H9 (cell line): ENCODE data around the gene TCF4. TPM values are rescaled to one million over a fixed set of nuclear protein-coding genes. Genes with fewer than 3 reads are reported as not detected.
A peak's percentile ranks its signal among the peaks of the same experiment; 100 is the strongest.

Experiments used
- DNase-seq: peaks from one replicate; pipeline ENCODE4 v3.0.0-alpha.2; 2017
- H2AFZ ChIP-seq: one replicate; pipeline ENCODE4 v1.6.1; 2013; ENCODE audit warnings: mild to moderate bottlenecking, low read length, control low read depth, moderate library complexity
- H2AK5ac ChIP-seq: 2 replicates; pipeline ENCODE4 v1.6.1; 2013; ENCODE audit warnings: low read length, control low read depth, mixed read lengths; ENCODE audit not compliant: insufficient read length
- H2BK120ac ChIP-seq: one replicate; pipeline ENCODE4 v1.6.1; 2013; ENCODE audit warnings: low read depth, mild to moderate bottlenecking, low read length, control low read depth, inconsistent platforms; ENCODE audit not compliant: poor library complexity, severe bottlenecking
- H2BK12ac ChIP-seq: 2 replicates; pipeline ENCODE4 v1.6.1; 2013; ENCODE audit warnings: low read length, control low read depth, mixed read lengths, low read depth; ENCODE audit not compliant: insufficient read length
- H2BK15ac ChIP-seq: 2 replicates; pipeline ENCODE4 v1.6.1; 2013; ENCODE audit warnings: low read depth, low read length, control low read depth
- H2BK20ac ChIP-seq: one replicate; pipeline ENCODE4 v1.6.1; 2013; ENCODE audit warnings: low read depth, mild to moderate bottlenecking, low read length, control low read depth, inconsistent platforms; ENCODE audit not compliant: poor library complexity, severe bottlenecking
- H2BK5ac ChIP-seq: 2 replicates; pipeline ENCODE4 v1.6.1; 2013; ENCODE audit warnings: low read length, control low read depth, mixed read lengths; ENCODE audit not compliant: insufficient read length
- H3K14ac ChIP-seq: 2 replicates; pipeline ENCODE4 v1.6.1; 2013; ENCODE audit warnings: low read length, control low read depth; ENCODE audit not compliant: insufficient read depth
- H3K18ac ChIP-seq: 2 replicates; pipeline ENCODE4 v1.6.1; 2013; ENCODE audit warnings: low read depth, mild to moderate bottlenecking, mixed read lengths, low read length, control low read depth; ENCODE audit not compliant: insufficient read length
- H3K23ac ChIP-seq: 2 replicates; pipeline ENCODE4 v1.6.1; 2013; ENCODE audit warnings: low read length, control low read depth, mixed read lengths, low read depth; ENCODE audit not compliant: insufficient read length
- H3K23me2 ChIP-seq: 2 replicates; pipeline ENCODE4 v1.6.1; 2013; ENCODE audit warnings: low read depth, mild to moderate bottlenecking, mixed read lengths, low read length, control low read depth; ENCODE audit not compliant: insufficient read length, poor library complexity, severe bottlenecking
- H3K27ac ChIP-seq: 2 replicates; pipeline ENCODE4 v1.5.1; 2013; ENCODE audit warnings: low read length, control low read depth, mixed read lengths, low read depth; ENCODE audit not compliant: insufficient read length
- H3K27me3 ChIP-seq: 2 replicates; pipeline ENCODE4 v1.6.1; 2013; ENCODE audit warnings: low read length, control low read depth, inconsistent platforms; ENCODE audit not compliant: insufficient read depth
- H3K4ac ChIP-seq: 2 replicates; pipeline ENCODE4 v1.6.1; 2013; ENCODE audit warnings: low read depth, mild to moderate bottlenecking, control low read depth, inconsistent platforms, low read length, moderate library complexity
- H3K4me1 ChIP-seq: 2 replicates; pipeline ENCODE4 v1.6.1; 2013; ENCODE audit warnings: low read length, control low read depth, inconsistent platforms; ENCODE audit not compliant: insufficient read depth
- H3K4me2 ChIP-seq: 2 replicates; pipeline ENCODE4 v1.6.1; 2013; ENCODE audit warnings: low read length, control low read depth, mixed read lengths; ENCODE audit not compliant: insufficient read length, insufficient read depth
- H3K56ac ChIP-seq: 2 replicates; pipeline ENCODE4 v1.6.1; 2013; ENCODE audit warnings: low read depth, mild to moderate bottlenecking, mixed read lengths, low read length, control low read depth; ENCODE audit not compliant: insufficient read length
- H3K79me1 ChIP-seq: 2 replicates; pipeline ENCODE4 v1.6.1; 2013; ENCODE audit warnings: low read depth, mild to moderate bottlenecking, moderate library complexity, low read length, control low read depth, inconsistent platforms; ENCODE audit not compliant: insufficient read depth, poor library complexity, severe bottlenecking
- H3K79me2 ChIP-seq: 2 replicates; pipeline ENCODE4 v1.6.1; 2013; ENCODE audit warnings: low read length, control low read depth, inconsistent platforms; ENCODE audit not compliant: insufficient read depth
- H3K9ac ChIP-seq: 2 replicates; pipeline ENCODE4 v1.6.1; 2013; ENCODE audit warnings: low read length, control low read depth, mixed read lengths; ENCODE audit not compliant: insufficient read length; ENCODE audit errors: extremely low read depth
- H3K9me3 ChIP-seq: one replicate; pipeline ENCODE4 v1.6.1; 2013; ENCODE audit warnings: low read depth, low read length, inconsistent platforms; ENCODE audit not compliant: control insufficient read depth
- H3T11ph ChIP-seq: one replicate; pipeline ENCODE4 v1.6.1; 2013; ENCODE audit warnings: mild to moderate bottlenecking, low read length, control low read depth, inconsistent platforms
- H4K20me1 ChIP-seq: one replicate; pipeline ENCODE4 v1.6.1; 2013; ENCODE audit not compliant: control insufficient read depth, insufficient read length, insufficient read depth
- H4K5ac ChIP-seq: 2 replicates; pipeline ENCODE4 v1.6.1; 2013; ENCODE audit warnings: low read depth, mild to moderate bottlenecking, mixed read lengths, low read length, control low read depth; ENCODE audit not compliant: insufficient read length
- H4K8ac ChIP-seq: replicated peaks from 2 replicates; pipeline ENCODE4 v1.6.1; 2013; ENCODE audit warnings: low read length, control low read depth, mixed read lengths, low read depth; ENCODE audit not compliant: insufficient read length
- H4K91ac ChIP-seq: 2 replicates; pipeline ENCODE4 v1.6.1; 2013; ENCODE audit warnings: low read depth, mild to moderate bottlenecking, moderate library complexity, mixed read lengths, low read length, control low read depth; ENCODE audit not compliant: insufficient read length
- H3K27ac Mint-ChIP-seq, 3 experiments: 2 replicates in 2 of 3; 3 replicates in 1 of 3; pipeline ENCODE4 v1.8.0; 2020 to 2021; ENCODE audit warnings: mixed read lengths in 3 of 3, mild to moderate bottlenecking in 1 of 3, moderate library complexity in 1 of 3
- H3K27me3 Mint-ChIP-seq: 2 replicates; pipeline ENCODE4 v1.8.0; 2021; ENCODE audit warnings: low read depth, mild to moderate bottlenecking, moderate library complexity, mixed read lengths
- H3K36me3 Mint-ChIP-seq, 3 experiments: 2 replicates in 2 of 3; 3 replicates in 1 of 3; pipeline ENCODE4 v1.8.0; 2020 to 2021; ENCODE audit warnings: low read depth in 3 of 3, mixed read lengths in 3 of 3; ENCODE audit not compliant: insufficient read depth in 1 of 3
- H3K4me1 Mint-ChIP-seq, 2 experiments: 2 replicates each; pipeline ENCODE4 v1.8.0; 2020; ENCODE audit warnings: mixed read lengths in 2 of 2
- H3K4me3 Mint-ChIP-seq, 2 experiments: 2 replicates in 1 of 2; 3 replicates in 1 of 2; pipeline ENCODE4 v1.8.0; 2020 to 2021; ENCODE audit warnings: mild to moderate bottlenecking in 2 of 2, mixed read lengths in 2 of 2, moderate library complexity in 1 of 2
- H3K9me3 Mint-ChIP-seq, 2 experiments: 2 replicates in 1 of 2; 3 replicates in 1 of 2; pipeline ENCODE4 v1.8.0; 2020; ENCODE audit warnings: mild to moderate bottlenecking in 2 of 2, mixed read lengths in 2 of 2, moderate library complexity in 1 of 2
- CTCF ChIP-seq: fragments of 200-600 bp; sonication (generic); conservative IDR thresholded peaks from 3 replicates; pipeline ENCODE4 v1.8.0; 2021; ENCODE audit warnings: antibody characterized with exemption, mild to moderate bottlenecking
- total RNA-seq: library from RNA; stranded (reverse); gene quantifications from 2 replicates; pipeline ENCODE4 v1.2.1, GENCODE V29; 2021

TCF4 gene
- total RNA-seq, 1 experiment from 2014 or later = 99.4 TPM

GRCh38 chr18:55570966-55571365, 17.0 kb downstream of the TCF4 start:
- Mint-ChIP-seq H3K36me3 (peaks cover 17 to 37% (median 17%) of the 10 kb centered on the region in 3 experiments), H3K27me3 (no peaks in the 10 kb centered on the region), H3K27ac (peak overlapping the region in 1 of 3 experiments; percentile 34; a peak in 1 of 7 replicates), H3K9me3 (peaks cover 7 to 8% of the 10 kb centered on the region in 2 experiments), H3K4me1 (peaks cover 34 to 42% of the 10 kb centered on the region in 2 experiments), H3K4me3 (no peak overlapping the region)
- no peaks in the 10 kb centered on the region for H4K20me1 ChIP-seq
- no peak overlapping the region for H3T11ph ChIP-seq
- no peak overlapping the region for H2AK5ac ChIP-seq
- no peak overlapping the region for H3K14ac ChIP-seq
- no peak overlapping the region for H2AFZ ChIP-seq
- H2BK20ac ChIP-seq = no peak overlapping the region
- H3K9me3 ChIP-seq = no peaks in the 10 kb centered on the region
- H2BK12ac ChIP-seq = no peak overlapping the region
- no peaks in the 10 kb centered on the region for H3K23me2 ChIP-seq
- H3K18ac ChIP-seq = no peak overlapping the region
- no peak overlapping the region for H3K27ac ChIP-seq
- H3K9ac ChIP-seq = no peak overlapping the region
- no peaks in the 10 kb centered on the region; the same call in 1 of the 2 replicates for H3K4me1 ChIP-seq
- peaks cover 5% of the 10 kb centered on the region for H3K79me1 ChIP-seq
- no peak overlapping the region for H2BK5ac ChIP-seq
- H3K4ac ChIP-seq = no peak overlapping the region
- no peak overlapping the region for H4K8ac ChIP-seq
- peaks cover 15% of the 10 kb centered on the region for H3K79me2 ChIP-seq
- H4K5ac ChIP-seq = no peak overlapping the region
- H3K4me2 ChIP-seq = no peak overlapping the region
- H4K91ac ChIP-seq = no peak overlapping the region
- no peak overlapping the region for H3K56ac ChIP-seq
- TF ChIP-seq CTCF = no peak
- no peaks in the 10 kb centered on the region for H3K27me3 ChIP-seq
- no peak for DNase-seq
- H2BK15ac ChIP-seq = no peak overlapping the region
- H2BK120ac ChIP-seq = no peak overlapping the region
- H3K23ac ChIP-seq = no peak overlapping the region
